ENCODE data around the gene KIAA0513. TPM values are rescaled to one million over a fixed set of nuclear protein-coding genes. Genes with fewer than 3 reads are reported as not detected.
"Not testable (repeated sequence)": the region's sequence is repeated elsewhere in the genome, so short reads cannot be mapped to it uniquely, and the experiment has no call there.

Gene KIAA0513
- total RNA-seq, 1 experiment from 2014 or later: 2.9 TPM

- H3K4me1 ChIP-seq (ENCODE audit: insufficient read depth, low read length, poor library complexity, severe bottlenecking): peaks cover 23% of the 10 kb centered on the region
- ChIA-PET CTCF (no interaction called here), POLR2A (ENCODE audit: low non-redundant PET) (no interaction called here)
Observed at GRCh38 chr16:85031451-85031850, 3.9 kb downstream of the KIAA0513 start.

DNA sequence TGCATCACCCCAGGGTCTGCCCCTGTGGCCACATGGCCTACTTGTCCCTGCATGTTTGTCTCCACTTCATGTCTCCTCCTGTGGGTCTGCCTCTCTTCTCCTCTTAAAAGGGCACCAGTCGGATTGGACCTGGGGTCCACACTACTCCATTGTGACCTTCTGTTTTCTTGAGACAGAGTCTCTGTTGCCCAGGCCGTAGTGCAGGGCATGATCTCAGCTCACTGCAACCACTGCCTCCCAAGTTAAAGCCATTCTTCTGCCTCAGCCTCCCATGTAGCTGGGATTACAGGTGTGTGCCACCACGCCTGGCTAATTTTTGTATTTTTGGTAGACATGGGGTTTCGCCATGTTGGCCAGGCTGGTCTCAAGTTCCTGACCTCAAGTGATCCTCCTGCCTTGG lies 4.6 kb downstream of the KIAA0513 start:
- BruUV-seq (replicated peaks); intact Hi-C loops (cut with micrococcal nuclease; ENCODE audit: unreplicated experiment); H3K36me3 ChIP-seq (ENCODE audit: insufficient read depth, low read length, poor library complexity, severe bottlenecking); H3K27me3 ChIP-seq (replicated peaks; ENCODE audit: insufficient read depth, low read depth, low read length, poor library complexity); POLR2A ChIA-PET (ENCODE audit: low non-redundant PET); H3K9me3 ChIP-seq (ENCODE audit: low read depth, low read length, poor library complexity, severe bottlenecking); CTCF ChIA-PET; DNase-seq (ENCODE audit: low spot score); H3K4me3 ChIP-seq (ENCODE audit: low read depth, low read length, poor library complexity, severe bottlenecking); H3K27ac ChIP-seq (ENCODE audit: low read depth, low read length, poor library complexity, severe bottlenecking): not testable (repeated sequence)
- peaks cover 20% of the 10 kb centered on the region for H3K4me1 ChIP-seq (ENCODE audit: insufficient read depth, low read length, poor library complexity, severe bottlenecking)

More at GRCh38 chr16:85031451-85031850, 3.9 kb downstream of the KIAA0513 start:
- BruUV-seq (replicated peaks): no TSS peak
- DNase-seq (ENCODE audit: low spot score): no peak
- no peak for TF ChIP-seq CTCF (conservative IDR thresholded peaks at IDR 0.05; ENCODE audit: low read depth, low read length)
- TF ChIP-seq EZH2 (IDR thresholded peaks at IDR 0.05; ENCODE audit: borderline replicate concordance, low read depth, low read length, poor library complexity, severe bottlenecking): no peak
- Histone ChIP-seq H3K27me3 (replicated peaks; ENCODE audit: insufficient read depth, low read depth, low read length, poor library complexity) (peaks cover 4% of the 10 kb centered on the region), H3K27ac (ENCODE audit: low read depth, low read length, poor library complexity, severe bottlenecking) (no peak overlapping the region), H3K36me3 (ENCODE audit: insufficient read depth, low read length, poor library complexity, severe bottlenecking) (no peaks in the 10 kb centered on the region), H3K4me3 (ENCODE audit: low read depth, low read length, poor library complexity, severe bottlenecking) (no peak overlapping the region), H3K9me3 (ENCODE audit: low read depth, low read length, poor library complexity, severe bottlenecking) (no peaks in the 10 kb centered on the region)
- intact Hi-C loops (cut with micrococcal nuclease; ENCODE audit: unreplicated experiment): no loop called here

DNA sequence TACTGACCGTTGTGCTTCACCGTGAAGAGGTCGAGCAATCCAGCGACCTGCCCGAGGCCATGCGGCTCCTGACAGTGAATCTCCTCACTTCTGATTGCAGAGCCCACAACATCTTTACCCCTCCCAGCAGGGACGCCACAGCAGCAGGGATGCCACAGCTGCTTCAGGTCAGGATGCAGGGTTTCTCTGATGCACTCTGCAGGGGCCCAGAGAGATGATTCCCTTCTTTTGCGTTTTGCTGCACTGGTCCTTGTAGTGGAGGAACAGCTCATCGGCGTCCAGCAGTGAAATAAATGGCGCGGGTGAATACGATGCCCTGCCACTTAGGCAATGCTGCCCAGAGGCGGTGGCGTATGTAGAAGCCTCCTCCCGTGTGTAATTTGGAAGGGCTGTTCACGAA lies 5.6 kb downstream of the KIAA0513 start:
- TF ChIP-seq EZH2 (IDR thresholded peaks at IDR 0.05; ENCODE audit: borderline replicate concordance, low read depth, low read length, poor library complexity, severe bottlenecking): no peak
- TF ChIP-seq CTCF (conservative IDR thresholded peaks at IDR 0.05; ENCODE audit: low read depth, low read length): no peak
- Histone ChIP-seq H3K4me3 (ENCODE audit: low read depth, low read length, poor library complexity, severe bottlenecking) (no peak overlapping the region), H3K27me3 (replicated peaks; ENCODE audit: insufficient read depth, low read depth, low read length, poor library complexity) (peaks cover 4% of the 10 kb centered on the region), H3K27ac (ENCODE audit: low read depth, low read length, poor library complexity, severe bottlenecking) (no peak overlapping the region), H3K4me1 (ENCODE audit: insufficient read depth, low read length, poor library complexity, severe bottlenecking) (peaks cover 18% of the 10 kb centered on the region), H3K36me3 (ENCODE audit: insufficient read depth, low read length, poor library complexity, severe bottlenecking) (no peaks in the 10 kb centered on the region), H3K9me3 (ENCODE audit: low read depth, low read length, poor library complexity, severe bottlenecking) (no peaks in the 10 kb centered on the region)
- intact Hi-C loops (cut with micrococcal nuclease; ENCODE audit: unreplicated experiment): no loop called here
- no peak for DNase-seq (ENCODE audit: low spot score)
- ChIA-PET CTCF (no interaction called here), POLR2A (ENCODE audit: low non-redundant PET) (no interaction called here)
- BruUV-seq (replicated peaks): no TSS peak

GRCh38 chr16:85034591-85035433 lies 7.2 kb downstream of the KIAA0513 start:
- CTCF ChIA-PET: no interaction called here
- no peaks in the 10 kb centered on the region for H3K9me3 ChIP-seq (ENCODE audit: low read depth, low read length, poor library complexity, severe bottlenecking)
- DNase-seq (ENCODE audit: low spot score): no peak
- no TSS peak for BruUV-seq (replicated peaks)
- no peaks in the 10 kb centered on the region for H3K36me3 ChIP-seq (ENCODE audit: insufficient read depth, low read length, poor library complexity, severe bottlenecking)
- intact Hi-C loops (cut with micrococcal nuclease; ENCODE audit: unreplicated experiment): no loop called here
- H3K27me3 ChIP-seq (replicated peaks; ENCODE audit: insufficient read depth, low read depth, low read length, poor library complexity): no peaks in the 10 kb centered on the region
- no peak overlapping the region for H3K4me3 ChIP-seq (ENCODE audit: low read depth, low read length, poor library complexity, severe bottlenecking)
- POLR2A ChIA-PET (ENCODE audit: low non-redundant PET): no interaction called here
- TF ChIP-seq EZH2 (IDR thresholded peaks at IDR 0.05; ENCODE audit: borderline replicate concordance, low read depth, low read length, poor library complexity, severe bottlenecking): no peak
- no peak for TF ChIP-seq CTCF (conservative IDR thresholded peaks at IDR 0.05; ENCODE audit: low read depth, low read length)
- H3K4me1 ChIP-seq (ENCODE audit: insufficient read depth, low read length, poor library complexity, severe bottlenecking): peaks cover 1% of the 10 kb centered on the region
- no peak overlapping the region for H3K27ac ChIP-seq (ENCODE audit: low read depth, low read length, poor library complexity, severe bottlenecking)
